Measurements from ENCODE around the gene EML6.

DNA sequence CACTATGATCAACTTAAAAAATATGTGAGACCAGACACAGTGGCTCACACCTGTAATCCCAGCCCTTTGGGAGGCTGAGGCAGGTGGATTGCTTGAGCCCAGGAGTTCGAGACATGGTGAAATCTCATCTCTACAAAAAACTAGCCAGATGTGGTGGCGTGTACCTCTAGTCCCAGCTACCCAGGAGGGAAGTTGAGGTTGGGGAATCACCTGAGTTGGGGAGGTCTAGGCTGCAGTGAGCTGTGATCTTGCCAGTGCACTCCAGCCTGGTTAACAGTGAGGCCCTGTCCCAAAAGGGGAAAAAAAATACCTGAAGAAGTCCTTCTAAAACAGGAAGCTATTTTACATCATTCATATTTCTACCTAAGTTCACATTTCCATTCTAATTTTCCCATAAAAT is 144.0 kb downstream of the EML6 start:
- TF ChIP-seq POLR2AphosphoS5 (IDR thresholded peaks at IDR 0.05) (no peak), POLR2A (IDR thresholded peaks at IDR 0.05) (no peak), EP300 (IDR thresholded peaks at IDR 0.05) (no peak)
- TF ChIP-seq, protein P1, sequence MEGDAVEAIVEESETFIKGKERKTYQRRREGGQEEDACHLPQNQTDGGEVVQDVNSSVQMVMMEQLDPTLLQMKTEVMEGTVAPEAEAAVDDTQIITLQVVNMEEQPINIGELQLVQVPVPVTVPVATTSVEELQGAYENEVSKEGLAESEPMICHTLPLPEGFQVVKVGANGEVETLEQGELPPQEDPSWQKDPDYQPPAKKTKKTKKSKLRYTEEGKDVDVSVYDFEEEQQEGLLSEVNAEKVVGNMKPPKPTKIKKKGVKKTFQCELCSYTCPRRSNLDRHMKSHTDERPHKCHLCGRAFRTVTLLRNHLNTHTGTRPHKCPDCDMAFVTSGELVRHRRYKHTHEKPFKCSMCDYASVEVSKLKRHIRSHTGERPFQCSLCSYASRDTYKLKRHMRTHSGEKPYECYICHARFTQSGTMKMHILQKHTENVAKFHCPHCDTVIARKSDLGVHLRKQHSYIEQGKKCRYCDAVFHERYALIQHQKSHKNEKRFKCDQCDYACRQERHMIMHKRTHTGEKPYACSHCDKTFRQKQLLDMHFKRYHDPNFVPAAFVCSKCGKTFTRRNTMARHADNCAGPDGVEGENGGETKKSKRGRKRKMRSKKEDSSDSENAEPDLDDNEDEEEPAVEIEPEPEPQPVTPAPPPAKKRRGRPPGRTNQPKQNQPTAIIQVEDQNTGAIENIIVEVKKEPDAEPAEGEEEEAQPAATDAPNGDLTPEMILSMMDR (IDR thresholded peaks at IDR 0.05), result no peak
